GM19452 (cell line): ENCODE measurements around the gene FADS6.

Experiments
- ATAC-seq: cut with Tn5 transposase; IDR thresholded peaks from one replicate; pipeline ENCODE4 v1.9.1; 2021; ENCODE audit not compliant: unreplicated experiment

The FADS6 gene

DNA sequence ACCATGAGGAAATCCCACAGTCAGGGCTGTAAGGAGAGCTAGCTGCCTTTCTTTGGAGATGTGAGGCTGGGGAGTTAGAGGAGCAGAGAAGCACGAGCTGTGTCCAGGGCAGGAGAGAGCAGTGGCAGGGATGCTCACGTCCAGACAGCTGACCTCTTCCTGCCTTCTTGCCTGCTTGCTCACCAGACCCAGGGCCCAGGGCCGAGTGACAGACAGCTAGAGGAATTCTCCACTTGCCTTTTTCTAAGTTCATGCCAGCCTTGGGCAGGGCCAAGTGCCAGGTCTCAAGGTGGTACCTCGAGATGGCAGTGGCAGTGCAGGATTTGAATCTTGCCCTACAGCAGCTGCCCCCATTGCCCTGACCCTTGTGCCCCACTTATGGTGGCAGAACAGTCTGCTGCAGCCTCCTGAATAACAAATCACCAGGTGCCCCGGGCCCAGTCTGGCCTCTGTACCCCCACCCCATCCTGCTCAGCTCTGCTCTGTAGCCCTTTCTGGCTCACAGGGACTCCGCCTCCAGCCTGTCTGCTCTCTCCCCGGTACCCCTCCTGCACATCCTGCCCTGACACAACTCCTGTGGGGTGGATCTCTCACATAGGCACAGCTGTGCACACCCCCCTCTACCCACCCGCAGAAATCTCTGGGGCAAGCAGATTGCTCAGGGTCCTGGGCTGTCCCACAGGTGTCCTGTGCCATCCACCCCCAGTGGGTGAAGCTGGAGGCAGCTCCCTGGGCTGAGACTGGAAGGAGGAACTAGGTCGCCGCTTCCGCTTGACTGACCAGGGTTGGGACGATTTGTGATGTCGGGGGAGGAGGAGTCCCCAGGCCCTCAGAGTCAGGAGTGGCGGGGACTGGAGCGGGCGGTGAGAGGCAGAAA is 59.7 kb downstream of the FADS6 start:
- no peak for ATAC-seq

DNA sequence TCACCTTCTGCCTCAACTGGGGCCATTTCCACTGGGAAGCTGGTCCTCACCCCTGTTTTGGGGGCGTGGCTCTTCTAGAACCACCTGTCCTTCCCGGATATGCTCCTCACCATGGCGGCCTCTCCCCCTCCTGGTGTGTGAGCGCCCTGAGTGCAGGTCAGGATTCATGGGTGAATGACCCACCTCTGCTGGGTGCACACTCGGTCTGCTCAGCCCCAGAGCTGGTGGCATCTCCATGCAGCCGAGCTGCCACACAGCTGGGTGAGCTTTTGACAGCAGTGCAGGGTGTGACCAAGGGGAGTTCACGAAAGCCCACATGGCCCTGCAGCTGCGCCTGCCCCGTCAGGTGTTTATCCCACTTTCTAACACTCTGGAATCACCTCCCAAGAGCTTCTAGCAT is 61.0 kb downstream of the FADS6 start:
- no peak for ATAC-seq

DNA sequence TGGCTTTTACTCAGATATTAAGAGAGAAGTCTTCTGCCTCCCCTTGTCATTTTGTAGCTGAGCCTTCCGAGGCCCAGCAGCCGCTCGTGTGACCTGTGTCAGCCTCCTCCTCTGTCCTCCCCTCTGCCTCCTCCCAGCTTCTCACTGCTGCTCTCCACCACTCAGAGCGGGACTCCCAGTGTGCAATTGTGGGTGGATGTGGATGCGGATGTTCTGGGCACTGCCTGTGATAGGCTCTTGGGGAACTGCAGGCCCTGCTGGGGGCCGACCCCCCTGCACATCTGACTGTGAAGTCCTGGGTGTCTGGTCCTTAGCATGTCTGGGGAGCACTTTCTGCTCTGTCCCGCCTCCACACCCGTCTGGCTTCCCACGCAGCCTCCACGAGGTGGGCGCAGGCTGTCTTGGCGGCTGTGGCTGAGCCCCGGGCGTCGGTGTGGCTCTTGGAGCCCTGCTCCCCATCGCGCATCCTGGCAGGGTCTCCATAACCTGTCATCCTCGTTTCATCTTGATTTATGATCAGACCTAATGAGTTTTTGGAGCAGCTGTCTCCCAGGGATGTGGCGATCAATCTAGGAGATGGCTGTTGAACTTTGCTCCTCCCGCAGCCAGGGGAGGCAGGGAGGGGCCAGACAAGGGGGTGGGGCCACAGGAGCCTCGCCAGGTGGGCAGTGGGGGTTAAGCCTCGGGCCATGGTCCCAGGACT is 61.8 kb downstream of the FADS6 start:
- no peak for ATAC-seq

DNA sequence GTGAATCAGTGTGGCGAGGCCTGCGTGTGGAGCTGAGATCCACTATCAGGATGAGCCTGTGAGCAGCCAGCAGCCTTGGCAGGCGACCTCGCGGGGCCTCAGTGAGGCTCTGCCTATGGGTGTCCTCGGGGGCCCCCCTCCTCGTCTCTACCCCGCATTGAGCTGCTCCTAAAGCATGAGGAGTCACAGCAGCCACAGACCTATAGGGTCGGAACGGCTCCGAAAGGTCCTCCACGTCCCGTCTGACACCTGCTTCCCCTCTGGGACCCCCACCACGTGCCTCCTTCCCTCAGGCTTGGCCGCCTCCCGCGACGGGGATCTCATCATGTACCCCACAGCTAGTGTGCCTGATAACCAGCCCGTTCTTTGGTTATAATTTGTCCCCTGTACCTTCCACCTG is 62.6 kb downstream of the FADS6 start:
- ATAC-seq: no peak

DNA sequence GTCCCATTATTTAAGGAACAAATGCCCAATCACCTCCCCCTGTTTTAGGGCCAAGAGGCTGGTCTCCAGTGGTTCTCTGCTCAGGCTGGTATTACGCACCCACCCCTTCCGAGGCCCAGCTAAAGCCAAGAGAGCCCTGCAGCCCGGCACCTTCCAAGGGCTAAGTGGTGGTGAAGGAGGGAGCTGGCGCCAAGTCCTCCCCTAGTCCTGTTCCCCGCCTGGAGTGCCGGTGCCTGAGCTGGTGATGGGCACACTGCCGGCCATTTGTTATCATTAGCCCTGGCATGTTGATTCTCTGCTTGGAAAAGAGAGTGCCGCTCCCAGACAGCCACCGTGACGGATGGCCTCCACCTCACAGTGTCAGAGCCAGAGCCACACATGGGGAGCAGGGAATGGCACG is 65.6 kb downstream of the FADS6 start:
- no peak for ATAC-seq
